CD4-positive, alpha-beta T cell treated with Interleukin-21 for 1 hour (primary cell): ENCODE measurements around the gene SRM.
"Not testable (repeated sequence)": the region's sequence is repeated elsewhere in the genome, so short reads cannot be mapped to it uniquely, and the experiment has no call there.

Experiments used
- DNase-seq: peaks from one replicate; pipeline ENCODE4 v3.0.0-alpha.2; 2020

Gene SRM

DNA sequence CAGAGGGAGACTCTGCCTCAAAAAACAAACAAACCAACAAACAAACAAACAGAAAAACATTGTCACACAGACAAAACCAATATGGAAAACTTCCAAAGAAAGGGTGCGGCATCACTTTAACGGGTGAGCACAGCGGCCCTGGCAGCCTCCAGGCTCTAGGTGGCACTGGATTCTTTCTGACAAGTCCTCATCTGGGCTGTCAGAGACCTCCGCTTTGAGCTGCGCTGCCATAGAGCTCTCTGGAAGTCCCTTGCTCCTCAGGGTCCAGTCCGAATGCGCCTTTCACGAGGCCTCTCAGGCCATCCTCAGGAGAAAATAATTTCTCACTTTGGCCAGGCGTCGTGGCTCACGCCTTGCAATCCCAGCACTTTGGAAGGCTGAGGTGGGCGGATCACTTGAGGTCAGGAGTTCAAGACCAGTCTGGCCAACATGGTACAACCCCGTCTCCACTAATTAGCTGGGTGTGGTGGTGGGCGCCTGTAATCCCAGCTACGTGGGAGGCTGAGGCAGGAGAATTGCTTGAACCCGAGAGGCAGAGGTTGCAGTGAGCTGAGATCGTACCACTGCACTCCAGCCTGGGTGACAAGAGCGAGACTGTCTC is 4.2 kb upstream of the SRM start:
- DNase-seq: not testable (repeated sequence)

DNA sequence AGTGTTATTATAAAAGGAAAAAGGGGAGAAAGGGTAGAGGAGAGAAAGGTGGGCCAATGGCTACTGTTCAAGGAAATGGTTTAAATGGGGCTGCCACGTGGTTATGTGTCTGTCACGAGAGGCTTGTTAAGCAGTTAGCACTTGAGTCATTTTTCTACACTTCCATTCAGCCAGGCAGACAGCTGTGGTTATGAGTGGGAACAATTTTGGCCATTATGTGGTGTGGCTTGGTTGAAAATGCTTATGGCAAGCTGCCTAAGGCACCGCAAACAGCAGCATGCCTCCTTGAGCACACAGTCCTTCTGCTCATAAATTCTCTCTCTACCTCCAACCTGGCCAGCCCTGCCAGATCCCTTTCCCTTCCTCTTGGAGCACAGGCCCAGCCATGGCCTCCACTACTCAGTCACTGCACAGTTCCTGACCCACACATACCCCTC is 3.2 kb upstream of the SRM start:
- DNase-seq: peak; percentile 25

DNA sequence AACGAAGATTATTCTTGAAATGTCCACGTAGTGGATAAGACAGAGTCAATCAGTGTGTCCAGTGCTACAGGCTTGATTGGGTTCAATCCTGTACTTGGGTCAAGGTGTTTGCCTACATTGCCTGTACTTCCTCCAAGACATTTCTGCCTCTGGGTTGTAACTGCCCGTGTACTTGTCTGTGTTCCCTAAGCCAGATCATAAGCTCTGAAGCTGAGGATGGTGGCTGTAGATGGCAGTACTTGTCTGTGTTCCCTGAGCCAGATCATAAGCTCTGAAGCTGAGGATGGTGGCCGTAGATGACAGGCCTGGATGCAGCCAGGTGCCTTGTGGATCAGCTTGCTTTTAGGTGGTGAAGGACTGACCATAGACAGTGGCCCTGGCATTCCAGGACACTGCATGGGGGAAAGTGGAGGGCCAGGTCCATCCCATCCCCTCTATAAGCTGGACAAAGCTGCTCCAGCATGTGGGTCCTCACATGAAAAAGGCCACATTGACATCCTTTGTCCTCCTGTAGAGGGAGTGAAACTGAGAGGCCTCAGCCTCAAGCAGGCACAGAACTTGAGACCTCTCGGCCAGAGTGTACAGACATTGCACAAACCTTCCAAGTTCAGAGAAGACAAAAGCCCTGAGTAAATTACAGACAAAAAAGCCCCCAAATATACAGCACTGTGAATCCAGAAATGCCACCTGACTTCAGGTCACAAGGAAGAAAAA is 2.0 kb upstream of the SRM start:
- DNase-seq: no peak

DNA sequence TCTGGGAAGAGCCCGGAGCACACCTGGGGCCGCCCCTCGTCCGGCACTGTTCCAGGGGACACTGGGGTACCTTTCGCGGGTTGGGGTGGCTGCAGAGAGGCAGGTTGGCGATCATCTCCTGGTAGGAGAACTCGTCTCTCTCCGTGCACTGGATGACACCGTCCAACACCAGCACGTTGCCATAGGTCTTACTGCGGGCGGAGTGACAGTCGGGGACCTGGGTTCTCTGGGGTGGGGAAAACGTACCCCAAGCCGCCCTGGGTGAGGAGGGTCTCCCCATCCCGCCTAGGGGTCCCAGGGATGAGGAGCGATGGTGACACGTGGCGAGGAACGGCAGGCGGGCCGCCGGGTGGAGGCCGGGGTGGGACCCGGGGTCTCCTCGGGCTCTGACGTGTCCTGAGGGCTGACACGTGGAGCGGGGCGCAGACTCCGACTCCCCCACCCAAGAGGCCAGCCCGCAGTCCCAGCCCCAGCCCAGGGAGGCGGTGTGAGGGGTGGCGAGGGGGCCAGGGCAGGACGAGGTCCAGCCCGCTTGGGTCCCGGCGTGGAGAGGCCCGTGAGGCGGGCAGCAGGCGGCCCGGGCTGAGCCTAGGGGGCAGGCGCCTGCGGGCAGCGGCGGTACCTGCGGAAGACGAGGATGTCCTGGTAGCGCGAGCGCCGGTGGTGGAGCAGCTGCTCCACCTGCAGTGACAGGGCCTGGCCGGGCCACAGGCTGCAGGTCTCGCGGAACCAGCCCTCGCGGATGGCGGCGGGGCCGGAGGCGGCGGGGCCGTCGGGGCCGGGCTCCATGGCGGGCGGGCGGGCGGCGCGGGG is 457 bp downstream of the SRM start:
- DNase-seq: no peak

DNA sequence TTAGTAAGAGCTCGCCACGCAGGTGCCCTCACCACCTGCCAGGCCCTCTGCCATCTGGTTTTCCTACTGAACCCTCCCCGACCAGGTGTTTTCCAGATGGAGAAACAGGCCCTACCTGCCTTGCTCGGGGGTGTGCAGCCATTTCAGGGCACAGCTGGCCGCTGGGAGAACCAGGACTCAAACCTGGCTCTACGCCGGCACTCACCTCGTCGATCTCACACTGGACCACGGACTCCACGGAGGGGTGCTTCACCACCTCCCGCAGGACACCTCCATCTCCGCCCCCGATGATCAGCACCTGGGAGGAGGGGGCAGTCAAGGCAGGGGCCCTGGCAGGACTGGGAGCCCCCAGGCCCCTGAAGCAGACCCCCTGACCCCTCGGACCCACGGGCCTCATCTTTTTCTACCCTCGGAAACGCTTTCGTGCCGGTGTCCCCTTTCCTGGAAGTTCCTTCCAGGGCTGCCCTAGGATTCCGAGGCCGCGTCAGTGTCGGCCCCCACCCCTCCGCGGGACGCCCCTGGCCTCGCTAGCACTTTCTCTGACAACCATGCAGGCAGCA is 1.1 kb downstream of the SRM start:
- no peak for DNase-seq

DNA sequence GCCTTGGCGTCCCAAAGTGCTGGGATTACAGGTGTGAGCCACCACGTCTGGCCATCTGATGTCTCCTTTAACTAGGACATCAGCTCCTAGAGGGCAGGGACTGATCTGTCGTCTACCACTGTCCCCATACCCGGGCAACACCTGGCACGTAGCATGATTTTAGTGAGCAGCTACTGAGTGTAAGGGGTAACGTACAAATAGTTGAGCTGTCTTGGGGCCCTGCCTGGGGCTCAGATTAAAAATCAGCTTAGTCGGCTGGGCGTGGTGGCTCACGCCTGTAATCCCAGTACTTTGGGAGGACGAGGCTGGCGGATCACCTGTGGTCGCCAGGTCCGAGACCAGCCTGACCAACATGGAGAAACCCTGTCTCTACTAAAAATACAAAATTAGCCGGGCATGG is 1.8 kb downstream of the SRM start:
- DNase-seq: no peak

DNA sequence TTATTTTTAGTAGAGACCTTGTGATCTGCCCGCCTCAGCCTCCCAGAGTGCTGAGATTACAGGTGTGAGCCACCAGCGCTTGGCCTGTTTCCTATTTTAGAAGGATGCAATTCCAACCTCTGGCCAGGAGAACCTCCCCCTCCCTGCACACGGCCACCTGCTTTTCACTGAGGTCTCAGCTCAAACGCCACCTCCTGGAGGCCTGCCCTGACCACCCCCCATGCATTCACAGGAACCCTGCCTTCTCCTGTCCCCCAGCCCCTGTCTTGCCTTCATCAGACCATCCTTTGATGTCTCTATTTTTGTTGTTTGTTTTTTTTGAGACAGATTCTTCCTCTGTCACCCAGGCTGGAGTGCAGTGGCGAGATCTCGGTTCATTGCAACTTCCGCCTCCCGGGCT is 2.3 kb downstream of the SRM start:
- DNase-seq: no peak

DNA sequence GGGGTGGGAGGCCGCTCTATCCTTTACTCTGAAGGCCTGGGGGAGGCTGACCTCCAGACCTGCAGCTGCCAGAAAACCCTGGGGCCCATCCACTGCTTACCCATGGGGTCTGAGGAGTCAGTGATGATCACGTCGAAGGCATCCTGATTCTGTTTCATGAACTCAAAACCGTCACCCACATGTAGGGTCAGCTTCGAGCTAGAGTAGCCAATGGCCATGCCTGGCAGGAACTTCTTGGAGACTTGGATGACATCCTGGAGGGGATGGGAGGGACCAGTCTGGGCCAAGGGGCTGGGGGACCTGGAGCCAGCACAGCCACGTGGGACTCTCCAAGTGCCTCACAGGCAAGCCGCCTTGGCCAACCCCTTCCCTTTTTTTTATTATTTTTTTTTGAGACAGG is 3.3 kb downstream of the SRM start:
- DNase-seq: no peak

DNA sequence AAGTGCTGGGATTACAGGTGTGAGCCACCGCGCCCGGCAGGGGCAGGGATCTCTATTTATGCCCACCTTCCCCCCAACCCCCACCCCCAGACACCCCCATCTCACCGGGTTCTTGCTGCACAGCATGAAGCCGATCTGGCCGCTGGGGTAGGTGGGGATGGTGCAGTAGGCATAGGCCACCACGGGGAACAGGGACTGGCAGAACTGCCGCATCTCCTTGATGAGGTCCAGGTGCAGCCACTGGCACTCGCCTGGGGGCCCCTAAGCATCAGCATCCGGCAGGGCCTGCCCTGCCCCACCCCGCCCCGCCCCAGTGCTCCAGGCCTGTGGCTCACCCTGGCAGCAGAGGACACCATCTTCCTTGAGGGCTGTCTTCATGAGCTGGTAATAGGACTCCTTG is 4.1 kb downstream of the SRM start:
- no peak for DNase-seq

DNA sequence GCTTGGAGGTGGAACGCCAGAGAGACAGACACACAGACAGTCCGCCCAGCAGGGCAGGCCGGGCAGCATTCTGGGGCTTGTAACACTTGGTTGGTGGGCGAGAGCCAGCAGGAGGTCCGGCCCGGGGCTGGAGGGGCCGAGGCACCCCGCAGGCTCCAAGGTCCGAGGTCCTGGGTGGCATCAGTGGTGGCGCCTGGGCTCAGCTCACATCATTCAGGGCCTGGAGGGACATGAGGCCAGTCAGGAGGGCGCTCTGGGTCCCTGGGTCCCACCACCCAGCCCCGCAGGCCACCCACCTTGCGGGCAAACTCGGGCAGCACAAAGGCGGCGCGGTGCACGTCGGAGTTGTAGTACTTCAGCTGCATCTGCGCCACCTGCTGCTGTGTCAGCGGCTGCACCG is 5.2 kb downstream of the SRM start:
- no peak for DNase-seq

DNA sequence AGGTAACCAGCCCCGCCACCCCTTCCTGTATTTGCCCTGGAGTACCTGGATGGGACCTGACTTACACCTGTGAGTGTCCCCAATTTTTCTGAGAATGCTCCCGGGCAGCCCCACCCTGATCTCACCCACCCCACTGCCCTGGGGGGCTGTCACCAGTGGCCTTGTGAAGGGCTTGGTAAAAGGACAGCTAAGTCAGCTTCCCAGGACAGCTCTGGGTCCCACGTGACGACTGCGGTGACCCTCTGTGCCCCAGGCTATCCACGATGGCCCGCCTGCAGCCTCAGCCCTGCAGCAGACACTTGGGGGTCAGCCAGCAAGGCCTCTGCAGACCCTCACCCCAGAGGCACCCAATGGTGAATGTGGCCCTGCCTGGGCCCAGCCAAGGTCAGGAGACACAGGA is 5.6 kb downstream of the SRM start:
- no peak for DNase-seq

DNA sequence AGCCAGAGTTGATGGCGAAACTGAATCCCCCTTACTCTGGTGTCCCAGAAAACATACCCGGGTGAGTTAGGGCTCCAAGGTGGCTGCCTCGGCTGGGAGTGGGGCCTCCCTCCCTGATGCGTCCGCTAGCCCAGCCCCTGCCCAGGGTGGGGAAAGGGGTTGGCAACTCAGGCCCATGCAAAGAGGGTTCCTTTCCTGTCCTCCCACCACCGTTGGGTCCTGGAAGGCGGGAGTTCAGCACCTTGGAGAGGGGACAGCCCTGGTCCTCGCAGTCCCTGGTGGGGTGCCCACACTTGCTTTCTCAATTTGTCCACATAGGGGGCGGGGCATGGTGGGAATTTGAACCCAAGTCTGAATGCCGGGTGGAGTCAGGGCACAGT is 6.1 kb downstream of the SRM start:
- no peak for DNase-seq

DNA sequence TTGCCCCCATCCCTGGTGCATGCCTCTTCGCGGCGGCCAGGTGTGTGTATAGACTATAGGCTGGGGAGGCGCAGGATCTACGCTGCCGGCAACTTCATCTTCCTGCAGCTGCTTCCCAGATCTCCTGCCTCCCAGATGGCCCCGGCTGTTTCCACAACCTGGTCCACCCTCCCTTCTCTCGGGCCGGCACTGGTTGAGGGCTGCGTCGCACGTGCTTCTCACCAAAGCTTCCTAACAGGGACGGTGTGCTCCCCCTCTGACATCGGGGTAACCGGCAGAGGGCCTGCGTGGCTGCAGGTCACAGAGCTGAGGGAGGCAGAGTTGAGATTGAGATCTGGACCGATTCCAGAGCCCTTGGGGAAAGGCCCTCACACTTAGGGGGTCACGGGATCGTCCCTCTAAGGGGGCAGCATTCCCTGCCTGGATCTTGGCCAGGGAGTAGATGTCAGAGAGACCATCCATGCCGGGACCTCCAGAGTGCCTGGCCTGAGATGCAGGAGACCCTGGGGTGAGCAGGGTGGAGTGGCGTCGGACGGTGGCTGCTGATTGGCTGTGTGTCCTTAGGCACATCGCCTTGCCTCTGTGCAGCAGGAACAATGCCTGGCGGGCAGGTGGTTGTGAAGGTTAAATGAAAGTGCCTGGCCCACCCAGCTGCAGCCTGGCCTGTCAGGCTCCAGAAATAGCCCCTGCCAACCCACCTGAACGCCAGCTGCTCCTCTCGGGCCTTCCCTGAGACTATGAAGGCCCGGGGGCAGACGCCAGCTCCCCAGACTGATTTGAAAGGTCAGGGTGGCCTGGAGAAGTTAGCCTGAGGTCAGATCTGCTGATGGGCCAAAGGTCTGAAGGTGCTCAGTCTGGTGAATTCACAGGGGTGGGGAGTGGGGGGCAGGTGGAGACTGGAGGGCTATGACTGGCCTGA is 6.7 kb downstream of the SRM start:
- DNase-seq: no peak

DNA sequence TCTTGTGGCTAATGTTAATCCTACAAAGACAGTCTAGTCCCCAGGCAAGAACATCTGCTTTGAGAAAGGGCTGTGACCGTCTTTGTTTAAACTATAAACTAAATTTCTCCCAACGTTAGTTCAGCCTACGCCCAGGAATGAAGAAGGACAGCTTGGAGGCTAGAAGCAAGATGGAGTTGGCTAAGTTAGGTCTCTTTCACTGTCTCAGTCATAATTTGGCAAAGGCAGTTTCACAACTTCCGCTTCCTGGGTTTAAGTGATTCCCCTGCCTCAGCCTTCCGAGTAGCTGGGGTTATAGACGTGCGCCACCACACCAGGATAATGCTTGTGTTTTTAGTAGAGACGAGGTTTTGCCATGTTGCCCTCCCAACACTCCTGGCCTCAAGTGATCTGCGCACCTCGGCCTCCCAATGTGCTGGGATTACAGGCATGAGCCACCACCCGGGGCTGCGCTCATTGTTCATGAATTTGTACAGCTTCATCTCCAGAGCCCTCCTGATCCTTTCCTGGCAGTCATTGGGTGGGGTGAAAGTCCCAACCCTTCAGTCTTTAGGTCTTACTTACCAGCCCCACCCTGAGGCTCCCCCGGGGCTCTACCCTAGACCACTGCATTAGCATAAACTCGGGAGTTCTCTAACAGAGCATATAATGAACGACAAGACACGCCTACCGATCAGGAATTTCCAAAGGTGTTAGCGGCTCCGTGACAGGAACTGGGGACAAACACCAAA is 7.9 kb downstream of the SRM start:
- DNase-seq: no peak

DNA sequence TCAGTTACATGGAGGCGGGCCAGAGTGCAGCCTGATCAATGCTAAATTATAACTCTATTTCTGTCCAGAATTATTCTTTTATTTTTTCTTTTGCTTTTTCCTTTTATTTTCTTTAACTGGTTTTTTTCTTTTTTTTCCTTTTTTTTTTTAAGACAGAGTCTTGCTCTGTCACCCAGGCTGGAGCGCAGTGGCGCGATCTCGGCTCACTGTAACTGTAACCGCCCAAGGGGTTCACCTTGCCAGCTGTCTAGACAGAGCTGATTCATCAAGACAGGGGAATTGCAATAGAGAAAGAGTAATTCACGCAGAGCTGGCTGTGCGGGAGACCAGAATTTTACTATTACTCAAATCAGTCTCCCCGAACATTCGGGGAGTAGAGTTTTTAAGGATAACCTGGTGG is 8.7 kb downstream of the SRM start:
- not testable (repeated sequence) for DNase-seq

DNA sequence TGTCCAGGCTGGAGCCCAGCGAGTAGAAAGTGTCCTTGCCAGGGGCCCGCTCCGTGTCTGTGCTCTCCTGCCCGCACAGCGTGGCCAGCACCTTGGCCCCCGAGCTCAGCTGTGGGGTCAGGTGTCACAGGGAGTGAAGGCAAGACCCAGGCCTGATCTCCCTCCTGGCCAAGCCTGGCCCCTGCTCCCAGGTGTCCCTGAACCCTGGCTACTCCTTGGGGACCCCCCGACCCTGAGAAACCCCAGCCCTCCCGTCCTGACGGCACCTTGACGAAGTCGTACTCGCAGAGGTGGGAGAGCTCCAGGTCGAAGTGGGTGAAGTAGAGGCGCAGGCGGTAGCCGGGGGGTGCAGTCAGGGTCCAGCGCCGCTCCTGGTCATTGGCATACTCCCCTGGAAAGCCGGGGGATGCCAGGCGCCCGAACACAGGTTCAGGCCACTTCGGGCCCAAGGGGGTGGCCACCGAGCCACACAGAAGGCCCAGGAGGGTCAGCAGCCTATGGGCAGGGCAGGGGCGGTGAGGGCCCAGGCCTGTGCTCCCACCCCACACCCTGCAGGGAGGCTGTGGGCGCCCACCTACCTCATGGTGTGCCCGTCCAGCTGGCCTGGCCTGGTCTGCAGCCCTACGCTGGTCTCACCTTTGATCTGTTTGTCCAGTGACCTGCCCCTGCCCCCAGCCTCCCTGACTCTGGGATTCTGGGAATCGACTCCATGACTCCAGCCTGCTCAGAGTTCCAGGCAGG is 13.0 kb downstream of the SRM start, which contains the start of gene MASP2:
MASP2 (minus strand) TSS at position 615 of the 741 bp plus-strand sequence; CDS start at position 583, 32 bp downstream.
- DNase-seq: no peak

DNA sequence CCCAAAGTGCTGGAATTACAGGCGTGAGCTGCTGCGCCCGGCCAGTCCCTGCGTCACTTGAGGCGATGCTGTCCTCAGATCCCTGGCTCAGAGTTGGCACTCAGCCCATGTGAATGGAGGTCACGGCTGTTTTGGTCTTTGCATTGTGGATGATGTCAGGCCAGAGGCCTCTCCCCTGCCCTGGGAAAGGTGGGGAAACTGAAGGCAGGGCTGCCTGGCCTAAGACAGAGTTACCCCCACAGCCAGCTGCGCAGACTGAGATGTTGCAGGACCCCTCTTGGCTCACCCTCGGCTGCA is 13.6 kb downstream of the SRM start:
- DNase-seq: no peak

DNA sequence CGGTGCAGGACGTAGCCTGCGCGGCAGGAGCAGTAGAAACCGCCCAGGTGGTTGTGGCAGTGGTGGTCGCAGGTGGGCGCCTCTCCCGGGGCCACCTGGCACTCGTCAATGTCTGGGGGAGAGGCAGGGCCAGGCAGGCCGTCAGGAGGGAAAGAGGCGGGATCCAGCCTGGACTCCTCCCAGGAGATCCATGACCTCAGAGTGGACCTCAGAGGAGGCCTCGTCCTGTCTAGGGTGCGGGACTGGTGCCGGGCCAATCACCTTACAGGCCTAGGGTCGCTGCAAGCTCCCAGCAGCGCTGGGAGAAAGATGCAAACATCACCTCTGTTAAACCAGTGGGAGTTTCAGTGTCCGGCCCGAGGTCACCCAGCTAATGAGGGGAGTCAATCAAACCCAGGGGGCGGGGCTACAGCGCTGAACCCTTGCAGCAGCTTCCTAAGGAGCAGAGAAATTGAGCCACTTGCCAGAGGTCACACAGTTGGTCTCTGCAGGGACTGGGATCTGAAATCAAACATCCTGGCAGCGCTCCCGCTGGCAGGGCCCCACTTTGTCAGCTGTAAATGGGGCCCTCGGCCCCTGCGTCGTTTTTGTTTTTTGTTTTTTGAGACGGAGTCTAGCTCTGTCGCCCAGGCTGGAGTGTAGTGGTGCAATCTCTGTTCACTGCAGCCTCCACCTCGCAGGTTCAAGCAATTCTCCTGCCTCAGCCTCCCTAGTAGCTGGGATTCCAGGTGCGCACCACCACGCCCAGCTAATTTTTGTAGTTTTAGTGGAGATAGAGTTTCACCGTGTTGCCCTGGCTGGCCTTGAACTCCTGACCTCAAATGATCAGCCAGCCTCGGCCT is 14.2 kb downstream of the SRM start:
- DNase-seq: no peak

DNA sequence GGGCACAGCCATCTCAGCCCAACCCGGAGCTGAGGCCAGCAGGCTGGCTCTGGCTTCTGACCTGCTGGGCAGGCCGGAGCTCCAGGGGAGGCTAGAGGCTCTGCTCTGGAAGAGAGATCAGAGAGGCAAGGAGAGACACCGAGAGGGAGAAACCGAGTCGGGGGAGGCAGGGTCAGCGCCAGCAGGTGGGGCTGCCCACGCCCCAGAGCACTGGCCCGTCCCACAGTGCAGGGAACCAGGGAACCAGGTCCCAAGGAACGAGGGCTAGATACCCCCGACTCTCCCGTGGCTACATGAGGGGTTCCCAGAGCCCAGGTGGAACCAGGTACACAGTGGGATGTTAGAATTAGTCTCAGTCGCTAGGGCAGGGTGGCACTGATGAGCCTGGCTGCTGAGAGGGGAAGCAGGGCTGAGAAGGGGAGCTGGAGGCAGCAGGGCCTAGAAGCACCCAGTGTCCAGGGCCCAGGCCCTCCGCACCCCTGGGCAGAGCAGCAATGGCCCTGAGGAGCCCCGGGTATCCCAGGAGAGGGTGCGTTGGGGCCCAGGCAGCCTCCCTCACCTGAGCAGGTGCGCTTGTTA is 14.9 kb downstream of the SRM start:
- no peak for DNase-seq
